HuH-7.5 (cell line): Measurements from ENCODE around the gene BEST1.
A peak's percentile ranks its signal among the peaks of the same experiment; 100 is the strongest.
"Not testable (repeated sequence)": the region's sequence is repeated elsewhere in the genome, so short reads cannot be mapped to it uniquely, and the experiment has no call there.

Experiments used
- DNase-seq: peaks from one replicate; pipeline ENCODE4 v3.0.0; 2011; ENCODE audit warnings: low spot score

BEST1 gene

GRCh38 chr11:61948505-61948904 is 1.6 kb upstream of the BEST1 start:
- DNase-seq: peak; percentile 10

DNA sequence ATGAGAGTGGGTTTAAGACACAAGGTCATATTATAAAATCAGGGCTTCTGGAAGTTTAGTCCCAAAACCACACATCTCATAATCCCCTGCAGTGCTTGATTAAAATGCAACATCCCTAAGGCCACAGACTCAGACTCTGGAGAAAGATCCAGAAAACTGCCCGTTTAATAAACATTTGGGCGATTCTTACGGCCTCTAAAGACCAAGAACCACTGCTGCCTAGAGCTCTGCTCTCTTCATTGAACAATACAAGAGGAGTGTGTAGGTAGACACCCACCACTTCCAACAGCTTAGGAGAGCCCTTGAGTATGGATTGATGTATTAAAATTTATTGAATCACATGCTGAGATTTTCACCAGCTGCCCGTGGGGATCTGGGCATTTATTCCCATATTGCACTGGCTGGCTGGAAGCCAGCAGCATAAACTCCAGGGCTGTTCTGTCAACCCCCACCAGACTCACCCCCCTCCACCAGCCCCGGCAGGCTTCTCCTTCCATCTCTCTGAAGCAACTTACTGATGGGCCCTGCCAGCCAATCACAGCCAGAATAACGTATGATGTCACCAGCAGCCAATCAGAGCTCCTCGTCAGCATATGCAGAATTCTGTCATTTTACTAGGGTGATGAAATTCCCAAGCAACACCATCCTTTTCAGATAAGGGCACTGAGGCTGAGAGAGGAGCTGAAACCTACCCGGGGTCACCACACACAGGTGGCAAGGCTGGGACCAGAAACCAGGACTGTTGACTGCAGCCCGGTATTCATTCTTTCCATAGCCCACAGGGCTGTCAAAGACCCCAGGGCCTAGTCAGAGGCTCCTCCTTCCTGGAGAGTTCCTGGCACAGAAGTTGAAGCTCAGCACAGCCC is 749 bp upstream of the BEST1 start:
- peak; percentile 84 for DNase-seq

DNA sequence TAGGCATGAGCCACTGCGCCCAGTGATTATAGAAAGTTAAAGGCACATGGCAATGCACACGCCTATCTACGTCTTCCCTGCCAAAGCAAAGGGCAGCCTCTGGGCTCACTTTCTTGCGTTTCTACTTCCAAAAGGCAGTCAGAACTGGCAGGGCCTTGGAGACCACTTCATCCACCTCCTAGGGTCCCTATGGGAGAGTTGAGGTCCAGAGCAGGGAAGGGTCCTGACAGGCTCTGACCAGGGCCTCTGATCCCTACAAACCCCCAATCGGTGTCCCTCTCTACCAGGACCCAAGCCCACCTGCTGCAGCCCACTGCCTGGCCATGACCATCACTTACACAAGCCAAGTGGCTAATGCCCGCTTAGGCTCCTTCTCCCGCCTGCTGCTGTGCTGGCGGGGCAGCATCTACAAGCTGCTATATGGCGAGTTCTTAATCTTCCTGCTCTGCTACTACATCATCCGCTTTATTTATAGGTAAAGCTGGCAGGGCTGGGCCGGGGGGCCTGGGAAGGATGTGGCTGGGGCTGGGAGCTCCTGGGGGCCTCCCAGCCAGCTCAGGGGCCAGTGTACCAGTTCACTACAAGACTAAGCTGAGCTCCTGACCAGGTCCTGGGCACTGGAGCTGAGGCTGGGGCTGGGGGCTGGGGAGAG is 1.5 kb downstream of the BEST1 start:
- no peak for DNase-seq

DNA sequence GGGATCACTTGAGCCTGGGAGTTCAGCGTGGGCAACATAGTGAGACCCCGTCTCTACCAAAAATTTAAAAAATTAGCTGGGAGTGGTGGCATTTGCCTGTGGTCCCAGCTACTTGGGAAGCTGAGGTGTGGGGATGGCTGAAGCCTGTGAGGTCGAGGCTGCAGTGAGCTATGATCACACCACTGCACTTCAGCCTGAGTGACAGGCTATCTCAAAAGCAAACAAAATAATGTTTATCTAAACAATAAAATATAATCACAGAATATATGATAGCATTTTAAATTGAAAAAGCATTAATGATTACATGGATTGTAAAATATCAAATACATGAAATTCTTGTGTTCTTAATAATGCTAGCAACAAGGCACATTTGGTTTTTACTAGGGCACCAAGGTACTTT is 2.7 kb downstream of the BEST1 start:
- DNase-seq: no peak

GRCh38 chr11:61953632-61954031 is 3.5 kb downstream of the BEST1 start:
- not testable (repeated sequence) for DNase-seq

GRCh38 chr11:61954106-61954850 is 4.1 kb downstream of the BEST1 start:
- no peak for DNase-seq

GRCh38 chr11:61954851-61955421 is 4.8 kb downstream of the BEST1 start:
- DNase-seq: peak; percentile 91

DNA sequence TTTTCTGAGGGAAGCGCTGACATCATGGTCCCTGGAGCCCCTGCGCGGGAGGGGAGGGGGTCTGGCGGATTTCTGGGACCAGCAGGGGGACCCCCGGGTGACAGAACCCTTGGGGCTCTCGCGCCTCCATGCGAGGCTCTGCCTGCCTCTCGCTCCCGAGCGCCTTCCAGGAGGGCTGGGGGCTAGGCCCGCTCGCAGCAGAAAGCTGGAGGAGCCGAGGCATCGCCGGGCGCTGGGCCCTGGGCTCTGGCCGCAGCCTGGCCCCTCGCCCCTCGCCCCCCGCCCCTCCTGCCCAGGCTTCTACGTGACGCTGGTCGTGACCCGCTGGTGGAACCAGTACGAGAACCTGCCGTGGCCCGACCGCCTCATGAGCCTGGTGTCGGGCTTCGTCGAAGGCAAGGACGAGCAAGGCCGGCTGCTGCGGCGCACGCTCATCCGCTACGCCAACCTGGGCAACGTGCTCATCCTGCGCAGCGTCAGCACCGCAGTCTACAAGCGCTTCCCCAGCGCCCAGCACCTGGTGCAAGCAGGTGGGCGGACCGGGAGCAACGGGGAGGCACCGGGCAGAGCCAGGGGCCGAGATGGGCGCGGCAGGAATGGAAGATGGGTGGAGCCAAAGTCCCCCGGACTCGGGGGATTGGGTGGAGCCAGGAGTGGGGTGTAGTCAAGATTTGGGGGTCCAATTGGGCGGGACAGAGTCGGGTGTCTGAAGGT is 5.4 kb downstream of the BEST1 start:
- no peak for DNase-seq

DNA sequence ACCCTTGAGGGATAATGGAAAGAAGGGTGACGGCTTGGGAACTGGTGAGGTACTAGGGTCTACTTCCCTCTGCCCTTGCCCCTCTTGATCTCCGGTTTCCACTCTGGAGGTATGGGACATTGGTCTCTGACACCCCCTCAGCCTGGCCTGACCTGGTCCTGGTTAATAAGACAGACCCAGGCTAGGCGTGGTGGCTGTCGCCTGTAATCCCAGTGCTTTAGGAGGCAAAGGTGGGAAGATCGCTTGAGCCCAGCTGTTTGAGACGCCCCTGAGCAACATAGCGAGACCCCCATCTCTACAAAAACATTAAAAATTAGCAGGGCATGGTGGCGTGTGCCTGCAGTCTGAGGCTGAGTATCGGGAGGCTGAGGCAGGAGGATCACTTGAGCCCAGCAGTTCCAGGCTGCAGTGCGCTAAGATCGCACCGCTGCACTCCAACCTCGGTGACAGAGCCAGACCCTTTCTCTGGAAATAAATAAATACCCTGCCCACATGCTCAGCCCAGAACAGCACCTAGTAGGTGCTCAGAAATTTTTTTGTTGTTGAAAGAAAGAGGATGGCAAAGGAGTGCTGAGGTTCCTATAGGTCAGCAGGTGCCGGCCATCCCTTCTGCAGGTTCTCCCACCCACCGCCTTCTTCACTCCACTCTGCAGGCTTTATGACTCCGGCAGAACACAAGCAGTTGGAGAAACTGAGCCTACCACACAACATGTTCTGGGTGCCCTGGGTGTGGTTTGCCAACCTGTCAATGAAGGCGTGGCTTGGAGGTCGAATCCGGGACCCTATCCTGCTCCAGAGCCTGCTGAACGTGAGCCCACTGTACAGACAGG is 6.3 kb downstream of the BEST1 start:
- DNase-seq: no peak

DNA sequence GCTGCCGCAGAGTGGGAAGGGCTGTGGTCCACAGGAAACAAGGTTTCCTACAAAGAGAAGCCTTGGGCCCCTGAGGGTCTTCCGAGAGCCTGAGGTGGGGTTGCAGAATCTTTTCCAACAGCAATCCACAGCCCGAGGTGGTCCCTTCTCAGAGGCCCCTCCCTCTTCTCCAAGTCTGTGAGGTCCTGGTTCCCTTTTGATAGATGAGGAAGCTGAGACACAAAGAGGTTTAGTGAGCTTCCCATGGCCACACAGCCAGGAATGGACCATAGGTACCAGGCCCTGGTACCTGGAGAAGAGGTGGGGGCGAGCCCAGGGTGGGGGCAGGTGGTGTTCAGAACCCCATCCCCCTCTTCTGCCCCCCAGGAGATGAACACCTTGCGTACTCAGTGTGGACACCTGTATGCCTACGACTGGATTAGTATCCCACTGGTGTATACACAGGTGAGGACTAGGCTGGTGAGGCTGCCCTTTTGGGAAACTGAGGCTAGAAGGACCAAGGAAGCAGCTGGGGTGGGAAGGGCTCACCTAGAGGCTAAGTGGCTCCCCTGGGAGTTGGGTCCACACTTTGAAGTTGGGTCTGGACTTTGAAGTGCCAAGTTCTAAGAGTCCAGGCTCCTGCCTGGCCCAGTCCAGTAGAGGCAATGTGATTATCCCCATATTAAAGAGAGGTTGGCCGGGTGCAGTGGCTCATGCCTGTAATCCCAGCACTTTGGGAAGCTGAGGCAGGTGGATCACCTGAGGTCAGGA is 7.0 kb downstream of the BEST1 start:
- DNase-seq: no peak

DNA sequence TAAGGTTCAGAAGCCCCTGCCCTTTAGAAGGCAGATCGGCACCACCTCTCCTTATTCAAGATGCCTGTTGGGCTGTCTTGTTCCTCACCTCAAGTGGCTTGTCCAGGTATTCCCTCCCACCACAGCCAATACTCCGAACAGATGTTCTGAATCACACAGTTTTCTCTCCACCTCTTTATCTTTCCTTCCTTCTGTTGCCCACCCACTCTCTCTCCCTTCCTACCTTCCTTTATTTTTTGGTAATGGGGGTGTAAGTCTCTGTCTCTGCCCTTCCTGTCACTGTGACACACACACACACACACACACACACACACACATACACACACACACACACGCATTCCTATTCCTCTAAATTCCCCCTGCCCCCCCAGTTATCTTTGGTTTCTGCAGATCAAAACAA is 8.4 kb downstream of the BEST1 start:
- DNase-seq: no peak

GRCh38 chr11:61959114-61959513 is 9.0 kb downstream of the BEST1 start:
- DNase-seq: no peak

DNA sequence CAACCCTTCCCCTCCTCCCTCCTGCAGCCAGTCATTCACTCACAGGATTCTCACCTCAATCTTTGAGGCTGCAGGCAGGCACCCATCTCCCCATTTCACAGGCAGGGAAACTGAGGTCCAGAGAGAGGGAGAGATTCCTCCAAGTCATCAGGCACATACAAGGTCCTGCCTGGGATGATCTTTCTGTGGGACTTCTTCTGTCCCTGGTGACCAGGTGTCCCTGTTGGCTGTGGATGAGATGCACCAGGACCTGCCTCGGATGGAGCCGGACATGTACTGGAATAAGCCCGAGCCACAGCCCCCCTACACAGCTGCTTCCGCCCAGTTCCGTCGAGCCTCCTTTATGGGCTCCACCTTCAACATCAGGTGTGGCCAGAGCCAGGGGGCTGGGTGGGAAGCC is 9.5 kb downstream of the BEST1 start:
- DNase-seq: no peak

- no peak for DNase-seq
These were observed 10.4 kb downstream of the BEST1 start for GRCh38 chr11:61960532-61960931.

GRCh38 chr11:61961570-61962212 is 11.5 kb downstream of the BEST1 start:
- peak; percentile 82 for DNase-seq

- no peak for DNase-seq
These were observed 12.3 kb downstream of the BEST1 start for GRCh38 chr11:61962213-61963015.

DNA sequence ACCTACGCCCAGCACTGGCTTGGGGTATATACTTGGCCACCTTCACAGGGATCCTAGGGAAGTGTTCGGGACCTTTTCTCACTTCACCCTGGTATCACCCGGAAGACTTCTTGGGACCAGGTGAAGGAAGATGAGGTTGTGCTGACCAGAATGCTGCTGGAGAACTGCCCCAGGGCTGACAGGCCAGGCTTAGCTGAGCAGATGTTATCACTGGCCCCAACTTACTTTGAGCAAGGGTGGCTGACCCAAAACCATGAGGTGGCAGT is 12.8 kb downstream of the BEST1 start:
- no peak for DNase-seq

DNA sequence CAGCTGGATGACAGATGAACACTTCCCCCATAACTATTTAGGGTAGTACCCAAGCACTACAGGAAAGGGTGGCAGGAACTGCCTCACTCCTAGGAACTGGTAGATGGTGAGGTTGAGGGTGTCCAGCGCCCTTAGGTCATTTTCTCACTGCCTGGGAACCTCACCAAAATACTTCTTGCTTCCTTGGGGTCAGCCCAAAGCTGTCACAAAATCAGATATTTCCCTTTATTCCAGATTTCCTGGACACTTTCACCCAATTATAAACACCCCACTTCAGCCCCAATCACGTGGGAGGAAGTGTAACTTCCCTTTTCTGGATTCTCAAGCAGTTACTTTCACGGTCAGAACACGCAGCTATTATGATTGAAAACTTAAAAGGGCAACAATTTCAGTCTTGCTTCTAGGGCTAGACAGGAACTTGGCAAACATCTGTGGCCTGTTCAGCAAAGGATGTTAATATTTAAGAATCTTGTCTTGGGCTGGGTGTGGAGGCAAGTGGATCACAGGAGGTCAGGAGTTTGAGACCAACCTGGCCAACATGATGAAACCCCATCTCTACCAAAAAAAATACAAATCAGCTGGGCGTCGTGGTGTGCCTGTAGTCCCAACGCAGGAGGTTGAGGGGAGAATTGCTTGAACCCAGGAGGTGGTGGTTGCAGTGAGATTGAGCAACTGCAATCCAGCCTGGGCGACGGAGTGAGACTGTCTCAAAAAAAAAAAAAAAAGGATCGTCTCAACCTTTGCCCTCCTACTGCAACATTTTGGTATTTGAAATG is 13.3 kb downstream of the BEST1 start:
- no peak for DNase-seq
